ENCODE measurements around the gene FOXM1.
A peak's percentile ranks its signal among the peaks of the same experiment; 100 is the strongest.

FOXM1 gene

DNA sequence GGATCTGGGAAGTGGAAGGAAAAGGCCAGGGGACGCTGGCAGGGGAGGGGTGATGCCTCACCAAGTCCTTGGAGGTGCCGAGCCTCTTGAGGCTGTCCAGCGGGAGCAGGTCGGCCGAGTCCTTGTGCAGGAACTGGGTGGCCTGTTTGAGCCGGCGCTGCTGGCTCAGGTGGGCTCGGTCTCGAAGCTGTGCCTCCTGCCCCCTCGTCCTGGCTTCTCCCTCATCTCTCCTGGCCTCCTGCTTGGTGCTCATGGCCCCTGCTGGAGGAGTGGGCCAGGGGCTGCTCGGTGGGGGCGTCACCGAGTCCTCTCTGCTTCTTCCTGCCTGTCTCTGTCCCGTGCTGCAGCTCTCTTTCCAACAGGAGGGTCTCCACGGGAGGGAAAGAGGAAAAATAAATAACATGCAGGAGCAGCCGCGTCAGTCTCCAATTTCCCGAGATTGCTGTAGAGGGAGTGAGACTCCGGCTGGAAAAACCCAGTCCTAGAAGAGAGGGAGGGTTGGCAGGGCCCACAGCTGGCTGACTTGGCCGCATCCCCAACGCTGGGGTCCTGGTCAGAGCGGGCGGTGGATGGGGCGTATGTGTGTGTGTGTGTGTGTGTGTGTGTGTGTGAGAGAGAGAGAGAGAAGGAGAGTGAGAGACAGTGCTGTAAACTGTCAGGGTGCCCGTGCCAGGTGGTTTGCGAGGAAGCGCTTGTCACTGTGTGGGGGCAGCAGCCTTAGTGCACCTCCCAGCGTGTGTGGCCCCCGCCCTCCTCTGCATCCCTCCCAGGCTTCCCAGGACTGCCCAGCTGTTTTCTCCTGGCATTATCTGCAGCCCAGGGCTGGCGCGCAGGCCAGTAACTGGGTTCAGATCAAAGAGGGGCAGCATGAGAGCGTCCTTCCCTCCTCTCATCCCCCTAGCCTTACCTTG lies 42.1 kb downstream of the FOXM1 start, which contains the start of gene NRIP2:
TSS of gene NRIP2 (minus strand) at position 455 of the 911 bp plus-strand sequence. CDS start at position 403, 52 bp downstream.
- DNase-seq = no peak

DNA sequence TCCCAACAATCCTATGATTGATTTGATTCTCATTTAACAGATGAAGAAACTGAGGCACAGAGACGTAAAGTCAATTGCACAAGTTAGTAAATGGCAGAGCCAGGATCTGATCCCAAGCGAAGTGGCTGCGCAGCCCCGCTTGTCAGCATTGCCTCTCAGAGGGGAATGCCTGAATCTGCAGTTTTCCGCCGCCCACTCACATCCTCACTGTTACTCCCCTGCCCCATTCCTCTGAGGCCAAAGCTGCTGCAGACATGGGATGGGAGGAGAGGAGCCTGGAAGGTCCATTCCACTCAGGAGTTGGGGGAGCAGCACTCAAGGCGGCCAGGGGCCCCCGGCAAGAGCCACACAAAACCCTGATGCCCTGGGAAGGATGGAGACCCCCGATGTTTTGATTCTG lies 43.2 kb downstream of the FOXM1 start:
- DNase-seq = no peak

- no peak for DNase-seq
These were observed 43.6 kb downstream of the FOXM1 start for GRCh38 chr12:2833327-2833726.

- no peak for DNase-seq
These were observed 44.3 kb downstream of the FOXM1 start for GRCh38 chr12:2832550-2833127.

- DNase-seq = no peak
These were observed 47.7 kb downstream of the FOXM1 start for GRCh38 chr12:2829275-2829674.

- DNase-seq = no peak
These were observed 50.1 kb downstream of the FOXM1 start for GRCh38 chr12:2826721-2827515.

DNA sequence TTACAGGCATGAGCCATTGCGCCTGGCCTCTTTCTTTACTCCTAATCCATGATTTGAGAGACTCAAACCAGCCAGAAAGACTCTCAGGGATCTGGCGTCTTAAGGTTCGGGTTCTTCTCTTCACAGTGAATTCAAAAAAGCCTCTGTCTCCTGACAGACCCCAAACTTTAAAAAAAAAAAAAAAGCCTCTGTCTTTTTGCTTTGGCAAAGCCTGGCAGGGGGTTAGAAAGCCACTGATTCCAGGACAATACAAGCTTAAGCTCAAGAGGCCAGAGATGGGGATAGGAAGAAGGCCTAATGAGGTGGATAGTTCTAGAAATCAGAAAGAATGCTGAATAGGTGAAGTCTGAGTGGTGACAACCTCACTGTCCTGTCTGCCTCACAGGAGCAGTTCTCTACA lies 50.9 kb downstream of the FOXM1 start:
- no peak for DNase-seq

- DNase-seq = no peak
These were observed 51.8 kb downstream of the FOXM1 start for GRCh38 chr12:2825132-2825531.

GRCh38 chr12:2824541-2824940 lies 52.4 kb downstream of the FOXM1 start:
- no peak for DNase-seq

DNA sequence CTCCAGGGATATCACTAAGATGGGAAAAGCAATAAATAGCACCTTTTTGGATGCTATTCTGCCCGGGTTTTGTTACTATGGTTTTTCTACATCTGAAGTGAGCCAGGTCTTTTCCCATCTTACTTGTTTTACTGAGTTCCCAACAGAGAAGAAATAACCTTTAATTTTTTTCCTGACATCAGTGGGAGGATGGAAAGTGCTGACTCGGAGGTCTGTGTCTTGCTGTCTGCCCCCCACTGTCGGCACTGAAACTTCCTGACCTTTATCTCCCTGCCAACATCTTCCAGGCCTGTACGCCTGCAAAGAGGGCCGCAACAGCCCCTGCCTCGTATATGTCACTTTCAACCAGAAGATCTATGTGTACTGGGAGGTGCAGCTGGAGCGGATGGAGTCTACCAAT lies 53.5 kb downstream of the FOXM1 start:
- no peak for DNase-seq

DNA sequence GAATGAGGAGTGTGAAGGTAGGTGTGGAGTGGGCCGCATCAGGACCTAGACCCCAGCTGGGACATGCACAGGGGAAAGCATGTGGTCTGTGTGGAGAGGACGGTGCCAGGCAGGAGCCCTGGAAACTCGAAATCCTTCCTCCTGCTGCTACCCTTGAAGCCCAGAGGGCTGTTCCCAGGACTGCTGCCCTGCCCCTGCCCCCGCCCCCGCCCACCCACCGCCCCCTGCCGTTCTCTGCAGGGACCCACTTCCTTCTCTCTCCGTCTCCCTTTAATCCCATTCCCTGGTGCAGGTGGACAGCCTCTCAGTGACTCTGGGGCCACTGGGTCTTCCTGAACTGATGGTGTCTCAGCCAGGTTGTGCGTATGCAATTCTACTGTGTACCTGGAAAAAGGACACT lies 56.5 kb downstream of the FOXM1 start:
- DNase-seq = no peak

DNA sequence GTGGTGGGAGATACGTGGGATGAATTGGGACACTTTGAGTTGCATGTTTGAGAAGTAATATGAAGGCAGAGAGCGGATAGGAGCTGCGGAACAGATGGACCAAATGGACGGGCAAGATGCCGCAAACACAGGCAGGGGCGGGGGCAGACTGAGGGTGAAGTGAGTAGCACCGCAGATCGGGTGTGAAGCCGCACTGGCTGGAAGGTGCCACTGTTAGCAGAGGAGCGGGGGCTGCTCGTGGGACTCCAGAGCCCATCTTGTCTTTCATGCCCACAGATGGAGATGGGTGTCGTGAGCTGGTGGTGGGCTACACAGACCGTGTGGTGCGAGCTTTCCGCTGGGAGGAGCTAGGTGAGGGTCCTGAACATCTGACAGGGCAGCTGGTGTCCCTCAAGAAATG lies 57.2 kb downstream of the FOXM1 start:
- DNase-seq = no peak

DNA sequence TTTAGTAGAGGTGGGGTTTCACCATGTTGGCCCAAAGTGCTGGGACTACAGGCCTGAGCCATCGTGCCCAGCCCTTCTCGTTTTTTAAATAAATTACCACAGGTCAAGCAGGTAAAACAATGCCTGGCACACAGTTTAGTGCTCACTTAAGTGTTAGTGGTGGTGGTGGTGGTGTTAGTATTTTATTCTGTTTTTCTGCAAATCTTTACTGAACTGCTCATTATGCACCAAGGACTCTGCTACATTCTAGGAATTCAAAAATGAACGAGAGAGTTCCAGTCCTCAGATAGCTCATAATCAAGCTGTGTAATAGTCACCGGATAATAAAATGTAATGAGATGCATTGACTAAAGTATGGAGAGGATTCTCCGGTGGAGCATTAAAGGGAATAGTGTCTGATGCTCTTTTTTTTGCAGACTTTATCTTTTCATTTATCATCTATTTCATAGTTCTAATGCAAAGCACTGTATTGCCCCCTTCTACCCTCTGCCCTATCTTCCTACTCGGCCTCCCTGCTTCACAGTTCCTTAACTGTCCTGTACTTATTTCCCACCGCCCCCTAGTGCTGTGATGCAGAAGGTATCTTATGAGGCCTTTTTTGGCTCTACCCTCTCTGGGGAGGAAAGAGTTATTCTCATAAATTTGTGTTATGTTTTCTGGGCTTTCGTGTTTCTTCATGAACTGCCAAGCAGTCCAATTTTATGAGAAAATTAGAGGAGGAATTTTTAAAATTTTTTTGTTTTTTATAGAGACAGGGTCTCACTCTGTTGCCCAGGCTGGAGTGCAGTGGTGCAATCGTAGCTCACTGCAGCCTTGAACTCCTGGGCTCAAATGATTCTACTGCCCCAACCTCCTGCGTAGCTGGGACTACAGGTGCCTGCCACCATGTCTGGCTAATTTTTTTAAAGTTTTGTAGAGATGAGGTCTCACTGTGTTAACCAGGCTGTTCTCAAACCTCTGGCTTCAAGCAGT lies 63.5 kb downstream of the FOXM1 start:
- DNase-seq = peak; percentile 43

DNA sequence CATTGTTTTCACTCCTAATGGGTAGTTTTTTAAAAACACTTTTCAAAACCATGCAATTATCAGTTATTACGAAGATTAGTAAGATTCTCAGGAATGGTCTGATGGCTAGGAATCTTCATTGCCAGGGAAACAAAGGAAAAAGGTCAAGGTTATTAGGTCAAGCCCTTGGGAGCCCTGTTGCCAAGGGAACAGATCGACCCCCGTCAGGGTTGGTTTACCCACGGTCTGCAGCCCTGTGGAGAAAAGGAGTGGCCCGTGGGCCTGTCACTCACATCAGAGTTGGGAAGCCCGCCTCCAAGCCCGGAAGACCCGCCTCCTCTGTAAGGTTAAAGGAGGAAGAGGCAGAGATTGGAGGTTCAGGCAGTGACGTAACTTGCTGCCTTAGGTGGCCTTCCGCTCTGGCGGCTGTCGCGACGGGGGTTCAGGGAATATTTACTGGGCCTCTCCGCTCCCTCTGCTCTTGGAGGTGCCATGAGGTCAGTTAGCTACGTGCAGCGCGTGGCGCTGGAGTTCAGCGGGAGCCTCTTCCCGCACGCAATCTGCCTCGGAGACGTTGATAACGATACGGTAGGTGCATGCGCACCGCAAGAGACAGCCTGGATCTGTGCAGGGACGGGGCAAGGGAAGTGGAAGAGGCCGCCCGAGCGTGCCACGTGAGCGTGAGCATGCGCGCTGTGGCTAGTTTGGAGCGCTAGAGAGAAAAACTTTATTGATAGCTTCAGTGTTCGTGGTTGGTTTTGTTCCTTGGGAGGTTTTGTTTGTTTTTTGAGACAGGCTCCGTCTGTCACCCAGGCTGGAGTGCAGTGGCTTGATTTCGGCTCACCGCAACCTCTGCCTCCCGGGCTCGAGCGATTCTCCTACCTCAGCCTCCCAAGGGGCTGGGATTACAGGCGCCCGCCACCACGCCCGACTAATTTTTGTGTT lies 64.4 kb downstream of the FOXM1 start, which contains the start of gene ITFG2:
TSS of gene ITFG2 (plus strand) at position 379 of the 924 bp plus-strand sequence. CDS start at position 472, 93 bp downstream.
- DNase-seq = peak; percentile 98

DNA sequence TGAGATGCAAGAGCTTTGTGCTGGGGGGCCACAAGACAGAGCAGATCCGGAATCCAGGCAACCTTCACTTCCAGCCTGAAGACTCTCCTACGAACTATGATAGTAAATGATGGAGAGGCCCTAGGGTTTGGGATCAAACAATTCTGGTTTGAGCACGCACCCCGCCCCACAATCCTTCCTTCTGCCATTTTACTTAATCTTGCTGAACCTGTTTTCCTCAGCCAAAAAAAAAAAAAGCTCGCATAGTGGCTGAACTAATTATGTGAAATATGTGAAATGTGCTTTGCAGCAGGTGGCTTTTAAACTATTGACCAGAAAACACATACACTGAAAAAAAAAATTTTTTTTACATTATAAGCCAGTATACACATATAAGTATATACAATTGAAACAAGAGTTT lies 65.2 kb downstream of the FOXM1 start:
- no peak for DNase-seq
